ENCODE measurements around the gene HDAC9. TPM values are rescaled to one million over a fixed set of nuclear protein-coding genes. Genes with fewer than 3 reads are reported as not detected.
"Not testable (repeated sequence)": the region's sequence is repeated elsewhere in the genome, so short reads cannot be mapped to it uniquely, and the experiment has no call there.

The HDAC9 gene
- total and polyA plus RNA-seq, 11 donors, result 4.8 to 62.9 (median 30.6) TPM

GRCh38 chr7:18727115-18727870 lies 231.7 kb downstream of the HDAC9 start:
- DNase-seq, result no peak
- no peak overlapping the region for H3K27ac ChIP-seq
- TF ChIP-seq CTCF (IDR thresholded peaks at IDR 0.05) (no peak), POLR2A (IDR thresholded peaks at IDR 0.05) (no peak)
- no peaks in the 10 kb centered on the region for H3K9me3 ChIP-seq
- no peak overlapping the region for H3K4me3 ChIP-seq
- 67 to 76% (median 70%) methylated on average over 18 of the region's 18 CpGs for WGBS, 4 donors
- ATAC-seq, result no peak
- H3K27me3 ChIP-seq, result no peaks in the 10 kb centered on the region
- H3K4me1 ChIP-seq, result no peaks in the 10 kb centered on the region
- no peaks in the 10 kb centered on the region for H3K36me3 ChIP-seq
- intact Hi-C loops (cut with DNase I), result no loop called here

- H3K36me3 ChIP-seq; DNase-seq; intact Hi-C loops (cut with DNase I); H3K4me3 ChIP-seq; H3K9me3 ChIP-seq; H3K4me1 ChIP-seq; H3K27me3 ChIP-seq; H3K27ac ChIP-seq; ATAC-seq: not testable (repeated sequence)
- WGBS, 4 donors, result 76 to 90% (median 83%) methylated on average over 2 of the region's 2 CpGs
These were observed 240.5 kb downstream of the HDAC9 start for GRCh38 chr7:18736012-18736411.

- intact Hi-C loops (cut with DNase I), result no loop called here
- Histone ChIP-seq H3K4me3 (no peak overlapping the region), H3K36me3 (no peaks in the 10 kb centered on the region), H3K27ac (no peak overlapping the region), H3K9me3 (no peaks in the 10 kb centered on the region), H3K27me3 (no peaks in the 10 kb centered on the region), H3K4me1 (no peaks in the 10 kb centered on the region)
- DNase-seq, result no peak
- TF ChIP-seq POLR2A (IDR thresholded peaks at IDR 0.05) (no peak), CTCF (IDR thresholded peaks at IDR 0.05) (no peak)
- ATAC-seq, result no peak
These were observed 245.0 kb downstream of the HDAC9 start for GRCh38 chr7:18740579-18740988.

GRCh38 chr7:18753972-18754610 lies 258.5 kb downstream of the HDAC9 start:
- WGBS, 4 donors, result 83 to 91% (median 89%) methylated on average over 3 of the region's 3 CpGs

More at GRCh38 chr7:18753972-18754610, 258.5 kb downstream of the HDAC9 start:
- no peak for TF ChIP-seq CTCF (IDR thresholded peaks at IDR 0.05)
- TF ChIP-seq POLR2A (IDR thresholded peaks at IDR 0.05), result no peak
- H3K9me3 ChIP-seq, result no peaks in the 10 kb centered on the region
- ATAC-seq (no peak), DNase-seq (no peak)
- H3K27me3 ChIP-seq, result no peaks in the 10 kb centered on the region
- no peak overlapping the region for H3K4me3 ChIP-seq
- H3K4me1 ChIP-seq, result no peaks in the 10 kb centered on the region
- H3K36me3 ChIP-seq, result peaks cover 0 to 5% (median 0%) of the 10 kb centered on the region in 9 donors
- intact Hi-C loops (cut with DNase I), result no loop called here
- H3K27ac ChIP-seq, result no peak overlapping the region
